PC-3 (cell line): ENCODE measurements around the gene TBX3. TPM values are rescaled to one million over a fixed set of nuclear protein-coding genes. Genes with fewer than 3 reads are reported as not detected.

Source experiments
- ATAC-seq: fragments of 200-7000 bp; cut with Tn5 transposase; 2 replicates; pipeline ENCODE4 v1.9.1; 2020; ENCODE audit warnings: mild to moderate bottlenecking, moderate library complexity
- BruUV-seq: library from RNA; stranded (reverse); fragments of 400-500 nt; replicated peaks from 2 replicates; lab custom pipeline; 2021; lab: Mats Ljungman, UMichigan
- CTCF ChIA-PET: fragments of 300-600 bp; sonication (Branson Sonifier 250); formaldehyde crosslinking; loops from one replicate; lab custom pipeline; 2022; ENCODE audit warnings: antibody characterized with exemption; lab: Charles Lee
- POLR2A ChIA-PET: fragments of 300-600 bp; sonication (Branson Sonifier 250); formaldehyde crosslinking; loops from one replicate; lab custom pipeline; 2022; ENCODE audit warnings: antibody characterized with exemption; ENCODE audit not compliant: unreplicated experiment; lab: Charles Lee
- DNase-seq: peaks from one replicate; pipeline ENCODE4 v3.0.0-alpha.2; 2015
- H2AFZ ChIP-seq: fragments of 300-600 bp; sonication (generic); 2 replicates; pipeline ENCODE4 v1.6.0; 2016; ENCODE audit warnings: antibody characterized with exemption, low read length
- H3F3A ChIP-seq: fragments of 300-600 bp; sonication (generic); one replicate; pipeline ENCODE4 v1.6.0; 2017; ENCODE audit warnings: antibody characterized with exemption, low read length, control low read depth, mild to moderate bottlenecking; ENCODE audit not compliant: unreplicated experiment
- H3K27ac ChIP-seq: fragments of 300-600 bp; sonication (generic); 2 replicates; pipeline ENCODE4 v1.5.1; 2016; ENCODE audit warnings: mild to moderate bottlenecking, low read length
- H3K27me3 ChIP-seq: fragments of 300-600 bp; sonication (generic); 2 replicates; pipeline ENCODE4 v1.6.1; 2016; ENCODE audit warnings: low read length, mixed read lengths
- H3K36me3 ChIP-seq: fragments of 300-600 bp; sonication (generic); 2 replicates; pipeline ENCODE4 v1.6.1; 2016; ENCODE audit warnings: low read depth, mixed run types, low read length, mixed read lengths
- H3K4me1 ChIP-seq: fragments of 300-600 bp; sonication (generic); 2 replicates; pipeline ENCODE4 v1.5.1; 2016; ENCODE audit warnings: low read length; ENCODE audit not compliant: insufficient read depth
- H3K4me2 ChIP-seq: fragments of 300-600 bp; sonication (generic); 2 replicates; pipeline ENCODE4 v1.6.0; 2016; ENCODE audit warnings: low read length
- H3K4me3 ChIP-seq: fragments of 300-600 bp; sonication (generic); 2 replicates; pipeline ENCODE4 v1.5.1; 2016; ENCODE audit warnings: mild to moderate bottlenecking, low read length, mixed read lengths
- H3K79me2 ChIP-seq: fragments of 300-600 bp; sonication (generic); 2 replicates; pipeline ENCODE4 v1.6.1; 2017; ENCODE audit warnings: low read length, mixed read lengths
- H3K9ac ChIP-seq: fragments of 300-600 bp; sonication (generic); 2 replicates; pipeline ENCODE4 v1.6.0; 2016; ENCODE audit warnings: mild to moderate bottlenecking, low read length
- H3K9me2 ChIP-seq: fragments of 300-600 bp; sonication (generic); replicated peaks from 2 replicates; pipeline ENCODE4 v1.6.1; 2016; ENCODE audit warnings: mixed run types, low read length, mixed read lengths
- H3K9me3 ChIP-seq: fragments of 300-600 bp; sonication (generic); 2 replicates; pipeline ENCODE4 v1.6.1; 2016; ENCODE audit warnings: low read length, mixed read lengths
- H4K20me1 ChIP-seq: fragments of 300-600 bp; sonication (generic); 2 replicates; pipeline ENCODE4 v1.6.1; 2016; ENCODE audit warnings: low read length, mixed read lengths
- CTCF ChIP-seq: fragments of 300-600 bp; sonication (generic); conservative IDR thresholded peaks from 2 replicates; pipeline ENCODE4 v1.5.1; 2017; ENCODE audit warnings: antibody characterized with exemption, low read depth, mild to moderate bottlenecking, low read length
- EZH2 ChIP-seq: fragments of 300-600 bp; sonication (generic); IDR thresholded peaks from one replicate; pipeline ENCODE4 v1.6.1; 2017; ENCODE audit warnings: antibody characterized with exemption, mild to moderate bottlenecking, low read length; ENCODE audit not compliant: unreplicated experiment
- EZH2phosphoT487 ChIP-seq: fragments of 300-600 bp; sonication (generic); IDR thresholded peaks from 2 replicates; pipeline ENCODE4 v1.6.1; 2018; ENCODE audit warnings: mild to moderate bottlenecking, antibody characterized with exemption, low read length, borderline replicate concordance
- intact Hi-C: fragments of 100-400 bp; cut with micrococcal nuclease; formaldehyde crosslinking; loops from 2 replicates; pipeline ENCODE4 v1.9.0; 2023
- total RNA-seq: library from RNA; depleted of rRNA; stranded (reverse); fragments of >200 nt; gene quantifications from 2 replicates; pipeline ENCODE4 v1.2.3, GENCODE V29; 2014

Gene TBX3
- total RNA-seq, 1 experiment from 2014 or later = 89.4 TPM

DNA sequence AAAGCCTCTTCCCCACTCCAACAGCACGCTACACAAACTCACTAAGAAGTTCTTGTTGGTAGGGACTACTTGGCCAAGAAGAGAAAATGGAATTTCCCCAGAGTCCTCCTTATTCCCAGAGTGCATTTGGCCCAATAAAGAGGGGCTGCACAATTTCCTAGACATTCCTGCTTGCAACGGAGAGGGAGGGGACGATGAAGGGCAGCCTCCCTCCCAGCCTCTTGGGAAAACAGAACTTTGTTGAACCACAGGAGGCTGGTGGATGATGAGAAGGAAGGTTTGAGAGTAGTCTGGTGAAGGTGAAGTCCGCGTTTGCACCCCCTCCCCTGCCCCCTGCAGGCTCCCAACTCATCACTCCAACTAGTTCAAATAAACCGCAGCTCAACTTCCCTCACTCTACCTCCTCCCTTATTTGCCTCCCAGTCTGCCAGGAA, 19.1 kb upstream of the TBX3 start:
- Histone ChIP-seq H2AFZ (no peak overlapping the region), H3K4me3 (no peak overlapping the region), H3K36me3 (no peaks in the 10 kb centered on the region), H3K4me2 (no peak overlapping the region), H3K9me2 (no peaks in the 10 kb centered on the region), H3K27ac (no peak overlapping the region), H3K9ac (no peak overlapping the region), H3K27me3 (no peaks in the 10 kb centered on the region), H3K4me1 (peaks cover 6% of the 10 kb centered on the region; the same call in 1 of the 2 replicates), H3K79me2 (no peaks in the 10 kb centered on the region), H3F3A (no peaks in the 10 kb centered on the region), H3K9me3 (no peaks in the 10 kb centered on the region), H4K20me1 (no peaks in the 10 kb centered on the region)
- ChIA-PET CTCF (interaction anchor here (0.5 kb wide), 1 partner anchor 593 kb away, joined by 6 read pairs; no protein-coding TSS in a partner anchor), POLR2A (interaction anchor here (0.6 to 0.7 kb wide), 2 partner anchors 33 to 479 kb away, joined by 3 to 18 read pairs; no protein-coding TSS in a partner anchor)
- DNase-seq = no peak
- intact Hi-C loops = no loop called here
- BruUV-seq = no TSS peak
- no peak for TF ChIP-seq EZH2phosphoT487
- no peak for TF ChIP-seq EZH2
- no peak for TF ChIP-seq CTCF
- 0 out of 2 replicates have a peak, but pooled peaks have one; percentile 42 for ATAC-seq

- H3K36me3 ChIP-seq = no peaks in the 10 kb centered on the region
- no peak overlapping the region for H3K4me3 ChIP-seq
- intact Hi-C loops = no loop called here
- ChIA-PET POLR2A (no interaction called here), CTCF (no interaction called here)
- no peak overlapping the region for H3K27ac ChIP-seq
- no peak overlapping the region for H2AFZ ChIP-seq
- no peak overlapping the region for H3K9ac ChIP-seq
- no TSS peak for BruUV-seq
- H3K4me1 ChIP-seq = peaks cover 6% of the 10 kb centered on the region; the same call in 1 of the 2 replicates
- no peak overlapping the region for H3K4me2 ChIP-seq
- ATAC-seq (no peak), DNase-seq (no peak)
- H3K9me2 ChIP-seq = no peaks in the 10 kb centered on the region
- no peak for TF ChIP-seq CTCF
- TF ChIP-seq EZH2phosphoT487 = no peak
- no peak for TF ChIP-seq EZH2
- no peaks in the 10 kb centered on the region for H4K20me1 ChIP-seq
- H3K27me3 ChIP-seq = no peaks in the 10 kb centered on the region
- no peaks in the 10 kb centered on the region for H3K79me2 ChIP-seq
- no peaks in the 10 kb centered on the region for H3K9me3 ChIP-seq
- no peaks in the 10 kb centered on the region for H3F3A ChIP-seq
Observed at GRCh38 chr12:114702462-114702861, 18.5 kb upstream of the TBX3 start.

DNA sequence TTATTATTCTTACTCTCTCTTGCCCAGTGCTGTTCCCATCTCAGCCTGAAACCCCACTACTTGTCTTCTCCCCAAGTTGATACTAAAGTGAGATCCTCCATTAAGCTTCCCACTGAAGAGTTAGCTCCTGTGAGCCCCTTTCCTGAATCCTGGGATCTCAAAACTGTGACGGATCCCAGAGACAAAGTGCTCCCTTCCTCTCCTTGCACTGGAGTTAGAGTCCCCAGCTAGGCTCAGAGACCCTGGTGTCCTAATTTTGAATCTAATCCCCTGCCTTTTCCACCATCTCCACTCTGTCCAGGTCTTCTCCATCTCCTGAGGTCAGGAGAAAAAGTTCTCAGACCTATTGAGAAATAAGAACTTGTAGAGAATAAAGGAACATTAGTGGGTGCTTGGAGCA, 17.6 kb upstream of the TBX3 start:
- Histone ChIP-seq H4K20me1 (no peaks in the 10 kb centered on the region), H3F3A (no peaks in the 10 kb centered on the region), H3K27ac (no peak overlapping the region), H3K9ac (no peak overlapping the region), H3K4me2 (no peak overlapping the region), H3K4me3 (no peak overlapping the region), H3K9me3 (no peaks in the 10 kb centered on the region), H3K9me2 (no peaks in the 10 kb centered on the region), H2AFZ (no peak overlapping the region), H3K27me3 (no peaks in the 10 kb centered on the region), H3K79me2 (no peaks in the 10 kb centered on the region), H3K36me3 (no peaks in the 10 kb centered on the region), H3K4me1 (peaks cover 6% of the 10 kb centered on the region; the same call in 1 of the 2 replicates)
- no TSS peak for BruUV-seq
- ChIA-PET POLR2A (no interaction called here), CTCF (no interaction called here)
- no peak for TF ChIP-seq CTCF
- TF ChIP-seq EZH2 = no peak
- no peak for TF ChIP-seq EZH2phosphoT487
- ATAC-seq = no peak
- no peak for DNase-seq
- intact Hi-C loops = no loop called here
